Cardiac septum (tissue), 1 donor: Measurements from ENCODE around the gene RNPS1. TPM values are rescaled to one million over a fixed set of nuclear protein-coding genes. Genes with fewer than 3 reads are reported as not detected.
"Not testable (repeated sequence)": the region's sequence is repeated elsewhere in the genome, so short reads cannot be mapped to it uniquely, and the experiment has no call there.

ENCODE experiments used
- DNase-seq: peaks from one replicate; pipeline ENCODE4 v3.0.0-alpha.2; 2020; ENCODE audit warnings: low spot score
- intact Hi-C: fragments of 100-400 bp; cut with DNase I; formaldehyde crosslinking; loops from one replicate; pipeline ENCODE4 v1.14.0; 2022
- total RNA-seq: library from RNA; stranded (reverse); fragmentation: NEBNext Ultra II Directional; extraction: Animal tissue kit (Norgen Biotek cat#: 25700); gene quantifications from one replicate; pipeline ENCODE4 v1.2.1, GENCODE V29; 2021
- donor health status: DM: no; HTN: no; CAD: no.

RNPS1 gene
- total RNA-seq, 1 donor from 2014 or later: 106 TPM

DNA sequence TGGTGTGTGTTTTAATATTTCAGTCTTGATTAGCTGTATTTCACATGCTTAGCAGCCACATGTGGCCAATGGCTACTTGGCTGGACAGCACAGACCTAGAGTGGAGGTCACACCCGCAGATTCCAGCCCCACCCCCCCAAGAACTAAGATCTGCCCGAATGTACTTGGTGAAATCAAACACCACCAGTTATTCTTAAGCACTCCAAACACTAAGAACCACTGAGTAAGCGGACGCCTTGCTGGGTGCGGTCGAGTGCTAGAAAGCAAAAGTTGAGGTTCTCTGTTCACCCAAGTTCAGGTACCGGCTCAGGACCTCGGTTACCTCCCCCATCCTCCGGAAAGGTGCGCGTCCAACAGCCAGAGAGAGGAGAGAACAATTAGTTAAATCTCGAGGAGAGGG is 1.0 kb downstream of the RNPS1 start:
- intact Hi-C loops: loop anchor here (10.0 kb wide), 1 partner anchor 248 kb away; the partner anchor contains the start of gene ATP6V0C
- DNase-seq: not testable (repeated sequence)

DNA sequence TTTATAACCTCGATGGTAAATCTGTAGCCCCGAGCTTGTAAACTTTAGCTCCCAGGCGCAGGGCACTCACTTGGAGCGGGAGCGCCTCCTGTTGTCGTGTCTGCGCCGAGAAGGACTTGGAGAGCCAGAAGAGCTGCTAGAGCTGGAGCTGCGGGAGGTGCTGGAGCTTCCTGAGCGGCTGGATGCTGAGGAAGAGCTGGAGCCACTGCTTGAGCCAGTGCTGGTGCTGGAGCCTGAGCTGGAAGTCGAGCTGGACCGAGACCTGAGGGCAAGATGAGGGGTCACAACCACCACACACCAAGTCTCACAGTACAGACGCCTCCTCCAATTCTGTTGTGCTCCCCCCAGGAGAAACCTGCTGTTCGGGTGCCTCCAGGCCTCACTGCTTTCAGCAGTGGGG is 4.9 kb downstream of the RNPS1 start:
- not testable (repeated sequence) for DNase-seq
- intact Hi-C loops: loop anchor here (10.0 kb wide), 1 partner anchor 252 kb away; the partner anchor contains the start of gene ATP6V0C

GRCh38 chr16:2260250-2260649 is 7.7 kb downstream of the RNPS1 start:
- no peak for DNase-seq
- intact Hi-C loops: loop anchor here (10.0 kb wide), 1 partner anchor 255 kb away; the partner anchor contains the start of gene ATP6V0C

DNA sequence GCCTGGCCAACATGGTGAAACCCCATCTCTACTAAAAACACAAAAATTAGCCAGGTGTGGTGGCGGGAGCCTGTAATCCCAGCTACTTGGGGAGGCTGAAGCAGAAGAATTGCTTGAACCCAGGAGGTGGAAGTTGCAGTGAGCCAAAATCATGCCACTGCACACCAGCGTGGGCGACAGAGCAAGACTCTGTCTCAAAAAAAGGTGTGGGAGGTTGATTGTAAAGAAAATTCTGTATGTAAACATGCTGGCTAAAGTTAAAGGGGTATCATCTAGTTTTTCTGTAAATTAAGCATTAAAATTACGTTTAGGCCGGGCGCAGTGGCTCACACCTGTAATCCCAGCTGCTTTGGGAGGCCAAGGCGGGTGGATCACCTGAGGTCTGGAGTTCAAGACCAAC is 9.4 kb downstream of the RNPS1 start:
- intact Hi-C loops, DNase-seq: not testable (repeated sequence)

DNA sequence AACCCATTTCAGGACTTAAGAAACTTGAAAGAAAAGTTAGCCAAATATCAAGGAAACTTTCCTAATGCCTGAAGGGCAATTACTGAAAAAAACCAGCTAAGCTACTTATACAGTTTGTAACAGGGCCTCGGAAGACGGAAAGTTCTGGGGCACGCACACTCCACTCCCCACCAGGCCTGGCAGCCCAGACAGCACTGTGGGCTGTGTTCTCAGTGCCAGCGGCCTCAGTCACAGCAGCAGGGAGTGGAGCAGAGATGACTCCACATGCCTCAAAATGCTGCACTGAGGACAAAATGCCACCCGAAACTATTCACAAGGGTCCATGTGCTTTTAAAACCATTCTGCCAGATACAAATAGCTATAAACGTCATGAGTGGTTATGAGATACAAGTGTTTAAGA is 10.2 kb downstream of the RNPS1 start:
- intact Hi-C loops: no loop called here
- no peak for DNase-seq

DNA sequence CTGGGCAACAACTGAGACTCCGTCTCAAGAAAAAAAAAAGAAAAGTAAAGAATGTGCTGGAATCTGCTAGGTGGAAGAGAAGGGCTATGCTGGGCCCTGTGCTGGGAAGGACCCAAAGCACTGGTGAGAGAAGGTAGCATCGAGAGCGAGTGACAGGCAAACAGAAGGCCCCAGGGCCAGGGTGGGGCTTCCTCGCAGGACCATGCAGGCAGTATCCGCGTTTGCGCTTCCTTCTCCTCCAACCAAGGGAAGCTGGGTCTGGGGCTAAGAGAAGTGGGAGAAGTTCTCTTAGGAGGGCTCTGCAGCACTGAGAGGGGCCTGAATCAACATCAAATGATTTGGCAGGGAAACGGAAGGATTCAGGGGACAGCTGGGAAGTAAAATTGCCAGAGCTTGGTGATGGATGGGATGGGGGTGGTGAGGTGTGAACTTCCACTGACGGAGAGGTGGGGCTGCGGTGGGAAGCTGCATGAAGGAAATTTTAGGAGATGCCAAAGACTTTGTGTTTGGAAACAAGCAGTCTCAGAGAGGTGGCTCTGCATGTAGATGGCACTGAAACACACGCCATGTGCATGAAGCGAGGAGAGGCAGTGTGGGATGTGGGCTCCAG is 11.3 kb downstream of the RNPS1 start:
- DNase-seq: no peak
- intact Hi-C loops: no loop called here

DNA sequence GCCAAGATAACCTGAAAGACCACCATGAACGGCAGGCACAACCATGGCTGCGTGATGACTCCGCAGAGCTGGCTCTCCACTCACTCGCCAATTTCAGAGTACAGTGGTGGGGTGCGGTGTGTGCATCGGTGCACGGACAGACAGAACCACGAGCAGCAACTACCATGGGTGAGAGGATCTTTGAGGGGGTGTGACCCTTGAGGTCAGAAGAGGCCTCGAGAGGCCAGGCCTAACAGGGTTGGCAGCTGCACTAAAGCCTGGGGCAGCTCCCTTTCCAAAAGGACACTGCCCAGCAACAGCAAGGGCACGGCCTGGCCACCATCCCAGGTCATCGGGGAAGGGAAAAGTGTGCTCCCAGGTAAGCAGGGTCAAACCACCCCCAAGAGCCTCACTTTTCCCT is 14.6 kb downstream of the RNPS1 start:
- no peak for DNase-seq

GRCh38 chr16:2252806-2253148 is 15.1 kb downstream of the RNPS1 start:
- intact Hi-C loops: loop anchor here (5.0 kb wide), 2 partner anchors 40 to 95 kb away; partner anchors contain the start of genes BRICD5, PGP and TRAF7
- no peak for DNase-seq

More for the DNA sequence above, 14.6 kb downstream of the RNPS1 start:
- intact Hi-C loops: loop anchor here (5.0 kb wide), 2 partner anchors 41 to 96 kb away; partner anchors contain the start of genes BRICD5, PGP and TRAF7

GRCh38 chr16:2251296-2252111 is 16.4 kb downstream of the RNPS1 start, which contains the start of gene ECI1:
Gene ECI1 (minus strand): TSS chr16:2251587. CDS start chr16:2251566, 21 bp downstream.
- intact Hi-C loops: loop anchor here (1.0 to 5.0 kb wide), 3 partner anchors 17 to 94 kb away; partner anchors contain the start of genes BRICD5, PGP, RNPS1 and TRAF7
- peak; percentile 99 for DNase-seq

- intact Hi-C loops: loop anchor here (1.0 to 5.0 kb wide), 3 partner anchors 18 to 93 kb away; partner anchors contain the start of genes BRICD5, PGP, RNPS1 and TRAF7
- no peak for DNase-seq
Observed at GRCh38 chr16:2250652-2251295, 17.2 kb downstream of the RNPS1 start.

- intact Hi-C loops: no loop called here
- no peak for DNase-seq
Observed at GRCh38 chr16:2246301-2246885, 21.5 kb downstream of the RNPS1 start.

GRCh38 chr16:2244926-2245795 is 22.8 kb downstream of the RNPS1 start:
- intact Hi-C loops: no loop called here
- DNase-seq: no peak

DNA sequence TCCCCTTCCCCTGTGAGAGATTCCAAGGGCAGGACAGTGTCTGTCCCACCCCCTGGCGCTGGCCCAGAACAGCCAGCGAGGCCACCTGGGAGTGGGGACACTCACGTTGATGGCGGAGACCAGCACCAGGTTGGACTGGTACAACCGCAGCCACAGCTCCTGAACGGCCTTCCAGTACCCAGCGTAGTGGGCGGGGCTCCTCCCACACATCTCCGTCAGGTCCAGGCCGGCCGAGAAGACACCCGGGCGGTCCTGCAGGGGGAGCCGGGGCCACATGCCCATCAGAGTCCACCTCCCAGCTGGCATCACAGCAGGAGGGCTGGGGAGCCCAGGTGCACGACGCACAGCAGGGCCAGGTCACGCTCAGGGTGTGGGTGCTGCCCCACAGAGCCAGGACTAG is 23.6 kb downstream of the RNPS1 start:
- intact Hi-C loops: no loop called here
- no peak for DNase-seq

GRCh38 chr16:2243781-2244180 is 24.1 kb downstream of the RNPS1 start:
- DNase-seq: no peak
- intact Hi-C loops: no loop called here

DNA sequence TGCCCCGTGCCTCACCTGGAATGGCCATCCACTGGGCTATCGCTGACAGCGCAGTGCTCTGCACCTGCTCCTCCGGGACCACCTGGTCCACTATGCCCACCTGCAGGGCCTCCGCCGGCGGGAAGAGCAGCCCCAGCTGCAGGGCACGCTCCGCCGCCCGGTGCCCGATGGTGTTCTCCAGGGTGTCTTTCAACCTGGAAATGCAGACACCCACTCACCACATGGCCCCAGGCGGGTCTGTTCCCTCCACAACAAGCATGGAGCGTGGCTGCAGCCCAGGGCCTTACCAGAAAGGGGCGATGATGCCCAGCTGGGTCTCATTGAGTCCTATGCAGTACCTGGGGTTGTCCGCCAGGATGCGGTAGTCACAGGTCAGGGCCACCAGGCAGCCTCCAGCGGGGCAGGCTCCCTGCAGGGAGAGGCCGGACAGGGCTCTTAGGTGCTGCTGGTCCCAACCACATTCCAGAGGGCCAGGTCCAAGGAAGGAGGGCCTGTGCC is 24.8 kb downstream of the RNPS1 start:
- no peak for DNase-seq
- intact Hi-C loops: no loop called here

- intact Hi-C loops: no loop called here
- DNase-seq: no peak
Observed at GRCh38 chr16:2242598-2242997, 25.3 kb downstream of the RNPS1 start.

DNA sequence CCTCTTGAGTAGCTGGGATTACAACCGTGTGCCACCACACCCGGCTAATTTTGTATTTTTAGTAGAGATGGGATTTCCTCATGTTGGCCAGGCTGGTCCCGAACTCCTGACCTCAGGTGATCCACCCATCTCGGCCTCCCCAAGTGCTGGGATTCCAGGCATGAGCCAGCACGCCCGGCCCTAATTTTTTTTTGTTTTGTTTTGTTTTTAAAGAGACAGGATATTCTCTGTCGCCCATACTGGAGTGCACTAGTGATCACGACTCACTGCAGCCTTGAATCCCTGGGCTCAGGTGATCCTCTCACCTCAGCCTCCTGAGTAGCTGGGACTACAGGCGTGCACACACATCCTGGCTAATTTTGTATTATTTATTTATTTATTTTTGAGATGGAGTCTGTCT is 27.6 kb downstream of the RNPS1 start:
- intact Hi-C loops: not testable (repeated sequence)

GRCh38 chr16:2238838-2239675 is 28.9 kb downstream of the RNPS1 start:
- DNase-seq: no peak

More for the DNA sequence above, 27.6 kb downstream of the RNPS1 start:
- not testable (repeated sequence) for DNase-seq

More at GRCh38 chr16:2238838-2239675, 28.9 kb downstream of the RNPS1 start:
- intact Hi-C loops: no loop called here
